Natural killer cell (primary cell): ENCODE measurements around the gene EGR4. TPM values are rescaled to one million over a fixed set of nuclear protein-coding genes. Genes with fewer than 3 reads are reported as not detected.
A peak's percentile ranks its signal among the peaks of the same experiment; 100 is the strongest.

Experiments used
- ATAC-seq, 3 donors: fragments of 150-1000 bp in 2 of 3; fragments of 200-7000 bp in 1 of 3; cut with Tn5 transposase; 1 replicate in 1 of 3; 2 replicates in 2 of 3; pipeline ENCODE4 v1.10.0; 2021; ENCODE audit warnings: mild to moderate bottlenecking in 2 of 3, moderate library complexity in 2 of 3
- DNase-seq, 2 donors: peaks; one replicate each; pipeline versions ENCODE4 v3.0.0 to v3.0.0-alpha.2; 2013 to 2021; ENCODE audit warnings: mixed read lengths in 1 of 2
- H3K27ac ChIP-seq: one replicate; pipeline ENCODE4 v1.5.1; 2013; ENCODE audit warnings: mild to moderate bottlenecking, low read length
- H3K27me3 ChIP-seq: one replicate; pipeline ENCODE4 v1.6.1; 2013; ENCODE audit warnings: low read length; ENCODE audit not compliant: control insufficient read depth, insufficient read depth
- H3K36me3 ChIP-seq: one replicate; pipeline ENCODE4 v1.6.1; 2013; ENCODE audit warnings: low read length; ENCODE audit not compliant: control insufficient read depth, insufficient read depth
- H3K4me1 ChIP-seq: one replicate; pipeline ENCODE4 v1.6.1; 2013; ENCODE audit warnings: low read length; ENCODE audit not compliant: control insufficient read depth, insufficient read depth
- H3K4me3 ChIP-seq: one replicate; pipeline ENCODE4 v1.5.1; 2013; ENCODE audit warnings: low read length
- H3K9me3 ChIP-seq: one replicate; pipeline ENCODE4 v1.6.1; 2013; ENCODE audit warnings: low read length; ENCODE audit not compliant: control insufficient read depth, insufficient read depth
- H3K27ac Mint-ChIP-seq, 2 donors: one replicate each; pipeline ENCODE4 v1.8.0; 2022; ENCODE audit warnings: mild to moderate bottlenecking in 2 of 2, mixed read lengths in 2 of 2, moderate library complexity in 1 of 2
- H3K27me3 Mint-ChIP-seq, 2 donors: one replicate each; pipeline ENCODE4 v1.8.0; 2022; ENCODE audit warnings: low read depth in 2 of 2, mixed read lengths in 2 of 2
- H3K36me3 Mint-ChIP-seq: one replicate; pipeline ENCODE4 v1.8.0; 2022; ENCODE audit warnings: mixed read lengths
- H3K4me1 Mint-ChIP-seq, 2 donors: one replicate each; pipeline ENCODE4 v1.8.0; 2022; ENCODE audit warnings: mixed read lengths in 2 of 2
- H3K4me3 Mint-ChIP-seq: one replicate; pipeline ENCODE4 v1.8.0; 2022; ENCODE audit warnings: mild to moderate bottlenecking, moderate library complexity, mixed read lengths
- H3K9me3 Mint-ChIP-seq, 2 donors: one replicate each; pipeline ENCODE4 v1.8.0; 2022; ENCODE audit warnings: mixed read lengths in 2 of 2
- CTCF ChIP-seq: fragments of 200-600 bp; IDR thresholded peaks from one replicate; pipeline ENCODE4 v1.8.0; 2022; ENCODE audit warnings: antibody characterized with exemption
- WGBS: methylation state at CpG from one replicate; pipeline ENCODE4 v1.1.7; 2013; ENCODE audit warnings: missing lambda C conversion rate; ENCODE audit not compliant: insufficient coverage; 5-methylcytosine and 5-hydroxymethylcytosine counted together
- intact Hi-C: fragments of 100-400 bp; cut with micrococcal nuclease; formaldehyde crosslinking; loops from one replicate; pipeline ENCODE4 v1.14.2; 2022
- total RNA-seq, 4 donors: library from RNA; stranded (reverse); fragments of 120-200 nt in 1 of 4; gene quantifications; one replicate each; pipeline versions ENCODE4 v1.2.3 to v1.2.4, GENCODE V29; 2013 to 2022

Gene EGR4
- total RNA-seq, 3 donors from 2014 or later (not counting 1 experiment from before 2014, with no cell fraction given), result 0.28 to 2.6 (median 1.1) TPM

GRCh38 chr2:73258186-73258912 lies 35.0 kb downstream of the EGR4 start:
- H3K4me1 ChIP-seq, result no peaks in the 10 kb centered on the region
- Mint-ChIP-seq H3K4me3 (no peak overlapping the region), H3K4me1 (peaks cover 0 to 5% of the 10 kb centered on the region in 2 donors), H3K9me3 (no peaks in the 10 kb centered on the region), H3K36me3 (no peaks in the 10 kb centered on the region), H3K27ac (no peak overlapping the region), H3K27me3 (no peaks in the 10 kb centered on the region)
- H3K36me3 ChIP-seq, result peaks cover 15% of the 10 kb centered on the region
- DNase-seq, result no peak
- no peak for ATAC-seq
- H3K4me3 ChIP-seq, result no peak overlapping the region
- intact Hi-C loops, result no loop called here
- TF ChIP-seq CTCF, result no peak
- WGBS, result 90% methylated on average over 7 of the region's 8 CpGs
- no peaks in the 10 kb centered on the region for H3K9me3 ChIP-seq
- H3K27me3 ChIP-seq, result no peaks in the 10 kb centered on the region
- no peak overlapping the region for H3K27ac ChIP-seq

GRCh38 chr2:73257425-73258125 lies 35.8 kb downstream of the EGR4 start:
- Histone ChIP-seq H3K4me3 (no peak overlapping the region), H3K9me3 (no peaks in the 10 kb centered on the region), H3K4me1 (no peaks in the 10 kb centered on the region), H3K27me3 (no peaks in the 10 kb centered on the region), H3K27ac (no peak overlapping the region), H3K36me3 (peaks cover 22% of the 10 kb centered on the region)
- no peaks in the 10 kb centered on the region for H3K27me3 Mint-ChIP-seq
- no peak overlapping the region for H3K4me3 Mint-ChIP-seq
- H3K9me3 Mint-ChIP-seq, result no peaks in the 10 kb centered on the region
- no peak for TF ChIP-seq CTCF
- intact Hi-C loops, result no loop called here
- H3K4me1 Mint-ChIP-seq, result peaks cover 0 to 5% of the 10 kb centered on the region in 2 donors
- H3K36me3 Mint-ChIP-seq, result no peaks in the 10 kb centered on the region
- WGBS, result 73% methylated on average over 10 of the region's 10 CpGs
- peak in 1 of 2 donors; percentile 40 for DNase-seq
- H3K27ac Mint-ChIP-seq, result peak overlapping the region in 1 of 2 donors; percentile 22
- no peak for ATAC-seq

- H3K9me3 Mint-ChIP-seq, result no peaks in the 10 kb centered on the region
- no peak for TF ChIP-seq CTCF
- ATAC-seq (no peak), DNase-seq (no peak)
- H3K27me3 Mint-ChIP-seq, result no peaks in the 10 kb centered on the region
- peak overlapping the region in 1 of 2 donors; percentile 22 for H3K27ac Mint-ChIP-seq
- Histone ChIP-seq H3K36me3 (peaks cover 27% of the 10 kb centered on the region), H3K27ac (no peak overlapping the region), H3K4me3 (no peak overlapping the region), H3K27me3 (no peaks in the 10 kb centered on the region), H3K4me1 (no peaks in the 10 kb centered on the region), H3K9me3 (no peaks in the 10 kb centered on the region)
- peaks cover 0 to 5% of the 10 kb centered on the region in 2 donors for H3K4me1 Mint-ChIP-seq
- H3K36me3 Mint-ChIP-seq, result no peaks in the 10 kb centered on the region
- intact Hi-C loops, result no loop called here
- no peak overlapping the region for H3K4me3 Mint-ChIP-seq
- 100% methylated on average over 2 of the region's 2 CpGs for WGBS
Observed at GRCh38 chr2:73257021-73257420, 36.3 kb downstream of the EGR4 start.
